Measurements from ENCODE around the gene ADGRB3.

The ADGRB3 gene

GRCh38 chr6:69155467-69155866, 520.4 kb downstream of the ADGRB3 start:
- no peak for FAIRE-seq

- FAIRE-seq: no peak
Measured at GRCh38 chr6:69162811-69163210, 527.7 kb downstream of the ADGRB3 start.

DNA sequence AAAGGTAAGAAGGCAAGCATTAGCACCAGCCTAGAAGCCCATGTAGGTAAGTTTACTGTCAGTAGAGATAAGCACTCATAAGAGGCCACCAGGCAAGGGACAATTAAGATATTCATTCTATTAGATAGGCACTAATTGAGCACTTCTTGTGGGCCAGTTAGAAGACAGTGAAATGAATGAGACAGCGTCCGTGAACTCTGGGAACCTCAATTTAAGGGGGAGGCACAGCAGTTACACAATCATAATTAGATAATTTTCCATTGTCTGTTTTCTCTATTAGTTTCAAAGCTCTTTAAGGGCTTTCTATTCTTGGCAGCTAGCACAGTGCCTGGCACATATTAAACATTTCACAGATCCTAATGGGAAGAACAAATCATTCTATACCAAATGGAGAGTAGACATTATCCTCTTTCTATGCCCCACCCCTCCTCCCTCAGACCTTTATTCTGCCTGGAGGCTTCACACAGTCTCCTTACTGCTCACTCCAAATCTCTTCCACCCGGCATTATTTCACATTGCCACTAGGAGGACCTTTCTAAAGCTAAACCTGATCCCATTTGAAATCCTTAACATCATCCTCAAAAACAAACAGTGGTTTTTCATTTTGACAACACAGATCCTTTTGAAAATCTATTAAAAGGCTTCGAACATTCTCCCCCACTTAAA, 529.6 kb downstream of the ADGRB3 start:
- FAIRE-seq: no peak

DNA sequence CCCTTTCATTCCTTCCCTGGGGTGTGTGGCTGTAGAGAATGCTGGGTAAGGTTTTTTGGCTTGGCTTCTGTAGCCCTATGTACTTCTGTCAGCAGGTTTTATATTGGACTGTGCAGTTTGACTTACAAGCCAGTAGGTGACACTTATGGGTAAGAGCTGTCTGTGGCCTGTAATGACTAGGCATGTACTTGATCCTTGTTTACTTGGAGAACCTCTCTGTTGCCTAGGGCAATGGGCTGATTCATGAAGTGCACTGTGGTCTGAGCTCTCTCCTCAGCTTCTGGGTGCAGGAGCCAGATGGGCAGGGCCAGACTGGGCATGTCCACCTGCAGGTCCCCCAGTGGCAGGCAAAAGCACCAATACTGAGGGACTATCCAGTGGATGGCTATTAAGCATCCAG, 544.6 kb downstream of the ADGRB3 start:
- no peak for FAIRE-seq

GRCh38 chr6:69180361-69181067, 545.4 kb downstream of the ADGRB3 start:
- FAIRE-seq: no peak

DNA sequence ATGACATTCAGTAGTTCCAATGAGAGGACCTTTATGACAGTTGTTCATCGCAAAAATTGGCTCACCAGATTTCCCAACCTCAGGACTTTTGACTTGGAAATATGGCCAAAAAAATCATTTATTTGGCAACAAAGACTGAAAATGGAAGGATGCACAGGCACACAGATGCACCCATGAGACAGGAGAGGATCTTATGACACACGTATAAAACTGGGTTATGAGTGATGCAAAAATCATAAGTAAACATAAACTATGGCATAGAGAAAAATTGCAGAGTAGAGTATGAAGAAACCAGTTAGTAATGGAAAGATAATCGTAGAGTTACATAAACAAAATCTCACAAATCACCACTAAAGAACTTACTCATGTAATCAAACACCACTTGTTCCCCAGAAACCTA, 546.9 kb downstream of the ADGRB3 start:
- no peak for FAIRE-seq

- no peak for FAIRE-seq
Measured at GRCh38 chr6:69185276-69185675, 550.2 kb downstream of the ADGRB3 start.

DNA sequence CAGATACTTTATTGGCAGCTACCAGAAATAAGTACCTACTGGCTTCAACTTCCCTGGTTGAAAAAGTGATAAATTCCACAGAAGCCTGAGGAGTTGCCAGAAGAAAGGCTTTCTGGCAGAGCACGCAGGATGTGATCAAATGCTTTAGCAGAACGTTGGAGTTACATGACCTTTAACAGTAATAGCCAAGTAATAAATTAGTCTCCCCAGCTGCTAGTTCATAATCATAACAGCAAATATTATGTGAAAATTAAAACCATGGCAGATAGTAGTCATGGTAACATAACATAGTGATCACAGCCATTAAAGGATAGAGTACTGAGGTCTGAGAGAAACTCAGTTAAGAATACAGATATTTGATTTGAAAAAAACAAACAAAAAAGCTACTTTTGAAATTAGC, 567.7 kb downstream of the ADGRB3 start:
- FAIRE-seq: no peak

GRCh38 chr6:69216127-69216526, 581.0 kb downstream of the ADGRB3 start:
- no peak for FAIRE-seq

GRCh38 chr6:69217343-69217742, 582.3 kb downstream of the ADGRB3 start:
- no peak for FAIRE-seq

DNA sequence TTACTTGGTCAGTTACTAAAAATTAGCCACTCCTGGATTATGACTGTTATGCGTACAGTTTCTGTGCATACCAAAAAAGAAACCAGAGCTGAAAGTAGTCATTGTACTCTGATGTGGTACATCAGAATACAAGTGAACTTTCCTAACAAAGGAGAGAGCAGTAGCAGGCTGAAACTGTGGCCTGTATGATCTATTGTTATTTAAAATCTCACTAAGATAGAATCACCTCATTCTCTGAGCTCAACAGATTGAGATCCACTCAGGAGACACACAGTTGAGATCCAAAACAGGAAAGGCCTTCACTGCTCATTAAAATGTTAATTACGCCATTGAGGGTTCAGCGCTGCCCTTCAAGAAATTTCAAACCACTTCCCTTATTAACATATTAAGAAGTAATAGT, 585.3 kb downstream of the ADGRB3 start:
- FAIRE-seq: no peak

GRCh38 chr6:69232008-69232407, 596.9 kb downstream of the ADGRB3 start:
- FAIRE-seq: no peak

DNA sequence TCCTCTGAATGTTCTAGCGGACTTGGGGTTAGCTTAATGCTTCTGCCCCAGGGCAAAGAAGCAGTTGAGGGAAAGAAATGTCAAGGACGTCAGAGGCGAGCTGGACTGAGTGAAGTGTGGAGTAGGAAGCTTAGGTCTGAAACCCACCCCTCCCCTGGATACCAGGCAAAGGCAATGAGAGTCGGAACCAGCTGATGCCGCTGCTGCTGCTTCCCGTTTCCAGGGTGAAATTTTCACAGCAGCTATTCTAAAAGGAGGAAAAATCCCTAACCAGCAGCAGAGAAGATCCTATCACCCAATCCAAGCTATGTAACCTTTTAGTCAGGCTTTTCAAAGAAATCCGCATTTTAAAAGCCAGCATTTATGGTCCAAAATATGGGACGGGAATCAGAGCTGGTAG, 597.4 kb downstream of the ADGRB3 start:
- no peak for FAIRE-seq

GRCh38 chr6:69232911-69233448, 597.9 kb downstream of the ADGRB3 start:
- no peak for FAIRE-seq

- FAIRE-seq: no peak
Measured at GRCh38 chr6:69238067-69238466, 603.0 kb downstream of the ADGRB3 start.

DNA sequence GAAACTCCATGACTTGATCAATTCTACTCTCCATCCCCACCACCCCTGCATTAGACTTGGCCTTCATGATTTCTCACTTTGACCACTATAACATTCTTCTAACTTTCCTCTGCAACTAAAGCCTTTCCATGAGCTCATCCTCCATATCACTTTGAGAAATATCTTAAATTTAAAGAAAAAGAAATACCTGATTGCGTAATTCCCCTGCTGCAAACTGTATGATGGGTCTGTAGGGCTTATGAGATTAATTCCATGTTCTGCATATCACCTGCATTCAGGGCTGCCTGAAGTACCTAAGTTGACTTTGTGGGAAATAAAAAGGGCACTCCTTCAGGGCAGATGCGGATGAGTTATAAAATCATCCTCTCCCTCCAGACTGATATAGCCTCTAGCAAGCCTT, 611.9 kb downstream of the ADGRB3 start:
- FAIRE-seq: no peak

GRCh38 chr6:69261010-69261409, 625.9 kb downstream of the ADGRB3 start:
- FAIRE-seq: no peak

- no peak for FAIRE-seq
Measured at GRCh38 chr6:69263297-69263696, 628.2 kb downstream of the ADGRB3 start.

DNA sequence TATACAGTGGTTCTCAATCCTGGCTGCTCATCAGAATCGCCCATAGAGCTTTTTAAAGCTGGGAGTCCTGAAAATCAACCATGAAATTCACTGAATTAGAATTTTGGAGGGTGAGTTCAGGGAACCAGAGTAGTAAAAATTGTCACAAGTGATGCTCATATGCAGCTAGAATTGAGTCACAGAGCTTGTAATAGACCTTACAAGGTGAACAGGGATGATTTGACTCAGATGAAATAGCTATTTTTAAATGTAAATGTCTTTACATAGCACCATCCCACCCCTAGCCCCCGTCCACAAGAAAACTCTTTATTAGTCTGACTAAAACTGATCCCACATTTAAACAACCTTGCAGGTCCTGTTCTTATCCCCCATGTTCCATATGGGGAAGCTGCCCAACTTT, 630.0 kb downstream of the ADGRB3 start:
- no peak for FAIRE-seq

GRCh38 chr6:69265706-69266105, 630.6 kb downstream of the ADGRB3 start:
- no peak for FAIRE-seq

DNA sequence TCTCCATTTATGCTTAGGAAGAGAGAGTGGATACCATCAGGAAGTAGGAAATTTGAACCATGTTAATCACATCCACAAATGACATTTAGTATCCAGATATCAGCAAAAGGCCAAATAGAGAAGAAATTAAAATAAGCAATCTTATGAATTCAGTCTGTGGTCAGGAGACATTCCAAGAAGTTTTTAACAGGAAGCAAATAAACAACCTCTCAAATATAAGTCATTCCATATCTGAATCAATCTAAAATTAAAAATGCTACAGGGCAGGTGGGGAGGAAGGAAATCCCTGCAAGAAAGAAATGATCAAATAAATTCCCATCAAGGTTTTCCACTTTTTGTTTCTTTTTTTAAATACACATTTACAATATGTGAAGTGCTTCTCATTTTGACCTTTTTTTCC, 641.1 kb downstream of the ADGRB3 start:
- FAIRE-seq: no peak

- FAIRE-seq: no peak
Measured at GRCh38 chr6:69279805-69280204, 644.7 kb downstream of the ADGRB3 start.

DNA sequence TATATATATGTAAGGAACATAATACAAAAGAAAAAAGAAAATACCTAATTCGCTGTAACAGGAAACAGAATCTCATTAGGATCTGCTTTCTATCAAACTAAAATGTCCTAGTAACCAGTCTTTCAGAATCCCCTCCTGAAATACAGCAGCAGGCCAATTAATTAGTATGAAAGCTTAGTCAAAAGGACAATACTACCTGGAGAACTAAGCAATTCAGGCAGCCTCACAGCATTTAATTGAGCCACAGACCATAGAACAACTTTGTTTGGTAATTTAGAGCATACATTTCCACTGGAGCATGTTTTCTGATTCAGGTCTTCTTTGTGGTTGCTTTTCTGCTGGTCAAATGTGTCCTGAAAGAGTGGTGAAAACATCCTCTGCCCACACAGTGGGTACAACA, 645.8 kb downstream of the ADGRB3 start:
- no peak for FAIRE-seq

- no peak for FAIRE-seq
Measured at GRCh38 chr6:69284176-69284730, 649.2 kb downstream of the ADGRB3 start.
